ENCODE results near the gene SETD1A.

DNA sequence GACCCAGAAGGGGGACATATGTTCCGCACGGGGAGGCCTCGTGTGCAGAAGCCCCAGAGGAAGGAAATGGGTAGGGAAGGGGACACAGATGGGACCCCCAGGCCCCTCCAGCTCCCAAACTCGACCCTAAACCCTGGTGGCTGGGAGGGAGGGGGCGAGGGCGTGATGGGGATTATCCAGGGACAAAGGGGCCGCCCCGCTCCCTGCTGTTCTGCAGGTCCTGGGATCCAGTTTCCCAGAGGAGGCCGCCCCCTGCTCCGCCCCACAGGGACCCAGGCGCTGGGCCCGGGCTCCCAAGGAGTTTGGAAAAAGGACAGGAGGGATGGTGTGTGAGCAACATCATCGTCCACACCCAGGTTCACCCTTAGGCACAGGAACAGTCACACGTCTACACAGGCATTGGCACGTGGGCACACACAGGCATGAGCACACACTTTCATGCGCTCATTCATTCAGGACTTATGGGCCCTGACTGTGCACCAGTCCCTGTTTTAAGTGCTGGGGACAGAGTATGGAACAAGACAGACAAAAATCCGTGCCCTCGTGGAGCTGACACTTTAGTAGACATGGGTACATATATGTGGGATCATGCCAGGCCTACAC is 47.0 kb upstream of the SETD1A start:
- TF ChIP-seq, protein P1, sequence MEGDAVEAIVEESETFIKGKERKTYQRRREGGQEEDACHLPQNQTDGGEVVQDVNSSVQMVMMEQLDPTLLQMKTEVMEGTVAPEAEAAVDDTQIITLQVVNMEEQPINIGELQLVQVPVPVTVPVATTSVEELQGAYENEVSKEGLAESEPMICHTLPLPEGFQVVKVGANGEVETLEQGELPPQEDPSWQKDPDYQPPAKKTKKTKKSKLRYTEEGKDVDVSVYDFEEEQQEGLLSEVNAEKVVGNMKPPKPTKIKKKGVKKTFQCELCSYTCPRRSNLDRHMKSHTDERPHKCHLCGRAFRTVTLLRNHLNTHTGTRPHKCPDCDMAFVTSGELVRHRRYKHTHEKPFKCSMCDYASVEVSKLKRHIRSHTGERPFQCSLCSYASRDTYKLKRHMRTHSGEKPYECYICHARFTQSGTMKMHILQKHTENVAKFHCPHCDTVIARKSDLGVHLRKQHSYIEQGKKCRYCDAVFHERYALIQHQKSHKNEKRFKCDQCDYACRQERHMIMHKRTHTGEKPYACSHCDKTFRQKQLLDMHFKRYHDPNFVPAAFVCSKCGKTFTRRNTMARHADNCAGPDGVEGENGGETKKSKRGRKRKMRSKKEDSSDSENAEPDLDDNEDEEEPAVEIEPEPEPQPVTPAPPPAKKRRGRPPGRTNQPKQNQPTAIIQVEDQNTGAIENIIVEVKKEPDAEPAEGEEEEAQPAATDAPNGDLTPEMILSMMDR (IDR thresholded peaks at IDR 0.05; ENCODE audit: insufficient read depth, low read length): no peak
- no peak for TF ChIP-seq GABPA (IDR thresholded peaks at IDR 0.05; ENCODE audit: low read depth)
- TF ChIP-seq, protein P2, sequence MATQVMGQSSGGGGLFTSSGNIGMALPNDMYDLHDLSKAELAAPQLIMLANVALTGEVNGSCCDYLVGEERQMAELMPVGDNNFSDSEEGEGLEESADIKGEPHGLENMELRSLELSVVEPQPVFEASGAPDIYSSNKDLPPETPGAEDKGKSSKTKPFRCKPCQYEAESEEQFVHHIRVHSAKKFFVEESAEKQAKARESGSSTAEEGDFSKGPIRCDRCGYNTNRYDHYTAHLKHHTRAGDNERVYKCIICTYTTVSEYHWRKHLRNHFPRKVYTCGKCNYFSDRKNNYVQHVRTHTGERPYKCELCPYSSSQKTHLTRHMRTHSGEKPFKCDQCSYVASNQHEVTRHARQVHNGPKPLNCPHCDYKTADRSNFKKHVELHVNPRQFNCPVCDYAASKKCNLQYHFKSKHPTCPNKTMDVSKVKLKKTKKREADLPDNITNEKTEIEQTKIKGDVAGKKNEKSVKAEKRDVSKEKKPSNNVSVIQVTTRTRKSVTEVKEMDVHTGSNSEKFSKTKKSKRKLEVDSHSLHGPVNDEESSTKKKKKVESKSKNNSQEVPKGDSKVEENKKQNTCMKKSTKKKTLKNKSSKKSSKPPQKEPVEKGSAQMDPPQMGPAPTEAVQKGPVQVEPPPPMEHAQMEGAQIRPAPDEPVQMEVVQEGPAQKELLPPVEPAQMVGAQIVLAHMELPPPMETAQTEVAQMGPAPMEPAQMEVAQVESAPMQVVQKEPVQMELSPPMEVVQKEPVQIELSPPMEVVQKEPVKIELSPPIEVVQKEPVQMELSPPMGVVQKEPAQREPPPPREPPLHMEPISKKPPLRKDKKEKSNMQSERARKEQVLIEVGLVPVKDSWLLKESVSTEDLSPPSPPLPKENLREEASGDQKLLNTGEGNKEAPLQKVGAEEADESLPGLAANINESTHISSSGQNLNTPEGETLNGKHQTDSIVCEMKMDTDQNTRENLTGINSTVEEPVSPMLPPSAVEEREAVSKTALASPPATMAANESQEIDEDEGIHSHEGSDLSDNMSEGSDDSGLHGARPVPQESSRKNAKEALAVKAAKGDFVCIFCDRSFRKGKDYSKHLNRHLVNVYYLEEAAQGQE (IDR thresholded peaks at IDR 0.05; ENCODE audit: insufficient replicate concordance, low read depth): no peak
